Duodenal mucosa (tissue), 2 donors: ENCODE measurements around the gene NEUROD6.

Experiments
- H3K27ac ChIP-seq: one replicate; pipeline ENCODE4 v1.7.0; 2013; ENCODE audit warnings: low read depth, low read length
- H3K27me3 ChIP-seq, 2 donors: one replicate each; pipeline ENCODE4 v1.7.0; 2013; ENCODE audit warnings: low read length in 2 of 2, control low read depth in 1 of 2; ENCODE audit not compliant: insufficient read depth in 2 of 2, control insufficient read depth in 1 of 2
- H3K36me3 ChIP-seq, 2 donors: one replicate each; pipeline ENCODE4 v1.7.0; 2013; ENCODE audit warnings: low read length in 2 of 2, control low read depth in 1 of 2; ENCODE audit not compliant: insufficient read depth in 2 of 2, control insufficient read depth in 1 of 2
- H3K4me1 ChIP-seq, 2 donors: one replicate each; pipeline ENCODE4 v1.7.0; 2013; ENCODE audit warnings: low read length in 2 of 2, control low read depth in 1 of 2; ENCODE audit not compliant: insufficient read depth in 2 of 2, control insufficient read depth in 1 of 2
- H3K4me3 ChIP-seq, 2 donors: one replicate each; pipeline ENCODE4 v1.7.0; 2013; ENCODE audit warnings: low read length in 2 of 2, low read depth in 1 of 2
- H3K9ac ChIP-seq, 2 donors: one replicate each; pipeline ENCODE4 v1.7.0; 2013; ENCODE audit warnings: low read length in 2 of 2, low read depth in 1 of 2
- H3K9me3 ChIP-seq, 2 donors: one replicate each; pipeline ENCODE4 v1.7.0; 2013; ENCODE audit warnings: low read length in 2 of 2, control low read depth in 1 of 2; ENCODE audit not compliant: control insufficient read depth in 1 of 2

The NEUROD6 gene

DNA sequence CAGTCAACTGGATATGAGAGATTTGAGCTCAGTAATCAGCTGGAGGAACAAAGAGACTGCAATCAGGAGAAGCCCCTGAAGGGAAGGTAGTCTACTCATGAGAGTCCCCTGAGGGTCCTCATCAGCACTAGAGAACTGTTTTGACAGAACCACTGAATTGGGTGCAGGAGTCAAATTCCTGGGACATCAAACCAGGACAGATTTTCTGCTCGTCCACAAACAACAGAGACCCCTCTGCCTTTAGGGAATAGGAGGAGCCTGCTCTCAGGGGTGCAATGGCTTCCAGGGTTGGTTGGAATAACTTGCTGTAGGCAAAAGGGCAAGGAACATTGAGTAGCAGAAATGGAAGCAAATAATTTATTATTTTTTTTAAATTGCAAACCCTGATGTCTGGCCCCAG, 21.9 kb upstream of the NEUROD6 start:
- Histone ChIP-seq H3K4me3 (no peak overlapping the region), H3K27ac (no peak overlapping the region), H3K9ac (no peak overlapping the region), H3K9me3 (no peaks in the 10 kb centered on the region), H3K36me3 (no peaks in the 10 kb centered on the region), H3K27me3 (no peaks in the 10 kb centered on the region), H3K4me1 (peaks cover 0 to 11% of the 10 kb centered on the region in 2 donors)

GRCh38 chr7:31358467-31358866, 17.9 kb upstream of the NEUROD6 start:
- Histone ChIP-seq H3K27ac (no peak overlapping the region), H3K27me3 (no peaks in the 10 kb centered on the region), H3K4me3 (no peak overlapping the region), H3K9ac (no peak overlapping the region), H3K9me3 (no peaks in the 10 kb centered on the region), H3K36me3 (no peaks in the 10 kb centered on the region), H3K4me1 (no peaks in the 10 kb centered on the region)

DNA sequence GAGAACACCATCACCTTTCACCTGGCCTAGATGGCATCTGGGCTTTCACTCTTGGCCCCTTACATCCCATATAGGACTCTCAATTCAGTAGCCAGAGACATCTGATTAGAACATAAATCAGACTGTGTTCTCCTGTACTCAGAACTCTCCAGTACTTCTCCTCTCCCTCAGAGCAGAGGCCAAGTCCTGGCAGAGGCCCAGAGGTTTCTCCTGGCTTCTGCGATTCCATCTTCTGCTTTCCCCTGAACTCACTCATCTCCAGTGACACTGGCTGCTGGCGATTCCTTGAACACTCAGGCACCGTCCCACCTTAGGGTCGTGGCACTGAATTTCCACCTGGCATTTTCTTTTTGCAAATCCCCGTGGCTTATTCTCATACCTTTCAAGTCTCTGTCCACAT, 4.9 kb upstream of the NEUROD6 start:
- Histone ChIP-seq H3K4me3 (no peak overlapping the region), H3K27me3 (peaks cover 0 to 3% of the 10 kb centered on the region in 2 donors), H3K9ac (no peak overlapping the region), H3K27ac (no peak overlapping the region), H3K9me3 (no peaks in the 10 kb centered on the region), H3K4me1 (no peaks in the 10 kb centered on the region), H3K36me3 (no peaks in the 10 kb centered on the region)

DNA sequence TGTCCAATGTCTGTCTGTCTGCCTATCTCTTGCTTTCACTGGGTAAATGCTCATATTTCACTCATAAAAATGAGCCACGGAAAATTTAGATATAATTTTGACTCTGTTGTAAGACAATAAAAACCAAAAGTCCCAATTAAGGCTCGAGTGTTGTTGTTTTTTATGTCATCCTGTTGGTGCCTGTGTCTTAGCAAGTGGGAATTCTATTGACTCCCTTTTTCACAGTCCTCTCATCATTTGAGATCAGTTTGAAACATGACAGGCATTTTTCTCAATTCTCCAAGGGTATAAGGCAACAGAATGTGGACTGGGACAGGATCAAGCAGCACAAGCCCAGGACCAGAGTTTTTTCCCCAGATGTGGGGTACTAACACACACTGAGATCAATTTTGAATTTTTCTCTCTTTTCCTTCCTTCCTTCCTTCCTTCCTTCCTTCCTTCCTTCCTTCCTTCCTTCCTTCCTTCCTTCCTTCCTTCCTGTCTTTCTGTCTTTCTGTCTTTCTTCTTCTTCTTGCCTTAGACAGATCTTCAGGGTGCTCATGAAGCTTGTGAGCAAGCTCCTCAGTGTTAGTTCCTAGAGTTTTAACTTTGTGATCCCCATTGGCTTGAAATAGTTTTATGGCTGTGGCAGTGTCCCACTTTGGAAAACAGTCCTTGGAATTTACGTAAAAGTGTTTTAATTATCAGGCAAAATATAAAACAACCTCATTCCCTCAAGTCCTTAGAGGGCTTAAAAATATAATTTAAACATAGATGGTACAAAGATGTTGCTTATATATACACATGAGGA, 3.2 kb upstream of the NEUROD6 start:
- Histone ChIP-seq H3K27ac (no peak overlapping the region), H3K9ac (no peak overlapping the region), H3K36me3 (no peaks in the 10 kb centered on the region), H3K4me1 (no peaks in the 10 kb centered on the region), H3K27me3 (peaks cover 0 to 3% of the 10 kb centered on the region in 2 donors), H3K4me3 (no peak overlapping the region), H3K9me3 (no peaks in the 10 kb centered on the region)

GRCh38 chr7:31341141-31341540, 615 bp upstream of the NEUROD6 start:
- H3K4me1 ChIP-seq: no peaks in the 10 kb centered on the region

DNA sequence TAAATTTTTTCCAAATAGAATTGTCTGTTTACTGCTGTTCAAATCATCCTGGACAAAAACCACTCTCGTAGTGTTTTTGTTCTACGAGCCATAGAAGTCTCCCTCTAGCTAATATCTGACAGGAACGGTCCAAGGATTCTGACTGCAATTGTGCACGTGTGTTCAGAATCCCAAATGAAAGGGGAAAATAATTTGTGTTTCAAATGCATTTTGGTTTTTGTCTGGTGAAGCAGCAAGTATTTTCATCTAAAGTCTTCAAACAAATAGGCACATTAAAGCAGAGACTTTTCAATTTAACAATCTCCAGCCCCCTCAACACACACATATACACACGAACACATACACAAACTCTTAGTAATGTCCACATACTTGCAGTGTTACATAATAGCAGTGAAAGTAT, 475 bp downstream of the NEUROD6 start:
- H3K9me3 ChIP-seq: no peaks in the 10 kb centered on the region
- no peak overlapping the region for H3K9ac ChIP-seq
- H3K27me3 ChIP-seq: peaks cover 0 to 9% of the 10 kb centered on the region in 2 donors
- H3K4me3 ChIP-seq: no peak overlapping the region
- no peak overlapping the region for H3K27ac ChIP-seq
- H3K4me1 ChIP-seq: no peaks in the 10 kb centered on the region
- H3K36me3 ChIP-seq: no peaks in the 10 kb centered on the region

More at GRCh38 chr7:31341141-31341540, 615 bp upstream of the NEUROD6 start:
- no peak overlapping the region for H3K9ac ChIP-seq
- H3K36me3 ChIP-seq: no peaks in the 10 kb centered on the region
- H3K9me3 ChIP-seq: no peaks in the 10 kb centered on the region
- peaks cover 0 to 9% of the 10 kb centered on the region in 2 donors for H3K27me3 ChIP-seq
- H3K27ac ChIP-seq: no peak overlapping the region
- no peak overlapping the region for H3K4me3 ChIP-seq

DNA sequence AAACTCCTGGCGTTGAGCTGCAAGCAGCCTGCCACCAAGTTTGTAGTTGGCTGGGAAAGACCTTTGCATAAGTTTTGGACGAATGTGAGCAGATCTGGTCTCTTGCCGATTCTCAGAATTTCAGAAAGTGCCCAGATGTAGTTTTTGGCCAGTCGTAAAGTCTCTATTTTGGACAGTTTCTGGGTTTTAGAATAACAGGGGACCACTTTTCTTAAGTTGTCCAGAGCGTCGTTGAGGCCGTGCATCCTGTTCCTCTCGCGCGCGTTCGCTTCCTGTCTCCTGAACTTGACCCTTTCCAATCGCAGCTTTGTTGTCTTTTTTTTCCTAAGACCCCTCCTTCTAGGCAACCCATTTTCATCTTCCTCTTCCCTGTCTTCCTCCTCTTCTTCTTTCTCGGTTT, 1.8 kb downstream of the NEUROD6 start:
- no peak overlapping the region for H3K4me3 ChIP-seq
- no peaks in the 10 kb centered on the region for H3K4me1 ChIP-seq
- H3K9ac ChIP-seq: no peak overlapping the region
- H3K27me3 ChIP-seq: peaks cover 0 to 9% of the 10 kb centered on the region in 2 donors
- no peaks in the 10 kb centered on the region for H3K9me3 ChIP-seq
- H3K36me3 ChIP-seq: no peaks in the 10 kb centered on the region
- no peak overlapping the region for H3K27ac ChIP-seq

- peak overlapping the region; percentile 60 to 61 for H3K4me3 ChIP-seq
- H3K9me3 ChIP-seq: no peaks in the 10 kb centered on the region
- peaks cover 0 to 9% of the 10 kb centered on the region in 2 donors for H3K27me3 ChIP-seq
- H3K27ac ChIP-seq: no peak overlapping the region
- H3K4me1 ChIP-seq: no peaks in the 10 kb centered on the region
- H3K36me3 ChIP-seq: no peaks in the 10 kb centered on the region
- H3K9ac ChIP-seq: no peak overlapping the region
Measured at GRCh38 chr7:31337002-31337565, 3.4 kb downstream of the NEUROD6 start.

DNA sequence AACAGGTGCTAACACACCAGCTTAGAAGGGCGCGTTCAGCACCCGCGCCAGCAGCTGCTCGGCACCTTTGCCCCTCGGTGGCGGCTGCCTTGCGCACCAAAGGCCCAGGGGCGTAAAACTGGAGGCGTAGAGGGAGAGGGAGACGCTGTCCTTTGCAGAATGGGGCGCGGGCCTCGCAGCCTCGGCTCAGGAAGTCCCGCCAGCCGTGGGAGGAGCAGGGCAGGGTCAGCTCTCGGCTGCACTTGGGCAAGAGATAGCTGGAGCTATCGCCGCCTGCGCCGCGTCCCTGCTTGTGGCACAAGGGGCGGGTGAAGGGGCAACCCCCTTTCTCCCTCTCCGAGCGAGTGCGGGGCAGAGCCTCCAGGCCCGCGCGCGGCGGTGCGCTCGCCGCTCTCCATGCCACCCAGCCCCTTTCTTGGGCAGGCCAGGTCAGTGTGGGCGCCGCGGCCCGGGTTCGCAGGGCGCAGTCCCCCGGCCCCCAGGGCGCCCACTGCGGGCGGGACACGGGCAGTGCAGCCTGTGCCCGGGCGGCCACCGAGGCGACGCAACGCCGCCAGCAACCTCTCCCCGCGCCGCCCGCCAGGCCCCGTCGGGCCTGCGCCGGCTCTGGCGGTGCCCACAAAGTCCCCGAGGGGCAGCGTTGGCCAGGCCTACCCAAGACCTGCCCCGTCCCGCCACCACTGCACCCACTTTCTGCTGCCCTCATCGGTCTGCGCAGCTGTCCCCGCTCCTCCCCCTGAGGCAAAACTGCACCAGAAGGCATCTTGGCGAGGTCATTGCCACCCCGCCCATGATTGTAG, 4.1 kb downstream of the NEUROD6 start:
- peak overlapping the region in 1 of 2 donors; percentile 25 for H3K9ac ChIP-seq
- no peak overlapping the region for H3K27ac ChIP-seq
- peak overlapping the region; percentile 60 to 61 for H3K4me3 ChIP-seq
- no peaks in the 10 kb centered on the region for H3K4me1 ChIP-seq
- no peaks in the 10 kb centered on the region for H3K9me3 ChIP-seq
- H3K27me3 ChIP-seq: peaks cover 0 to 9% of the 10 kb centered on the region in 2 donors
- no peaks in the 10 kb centered on the region for H3K36me3 ChIP-seq

DNA sequence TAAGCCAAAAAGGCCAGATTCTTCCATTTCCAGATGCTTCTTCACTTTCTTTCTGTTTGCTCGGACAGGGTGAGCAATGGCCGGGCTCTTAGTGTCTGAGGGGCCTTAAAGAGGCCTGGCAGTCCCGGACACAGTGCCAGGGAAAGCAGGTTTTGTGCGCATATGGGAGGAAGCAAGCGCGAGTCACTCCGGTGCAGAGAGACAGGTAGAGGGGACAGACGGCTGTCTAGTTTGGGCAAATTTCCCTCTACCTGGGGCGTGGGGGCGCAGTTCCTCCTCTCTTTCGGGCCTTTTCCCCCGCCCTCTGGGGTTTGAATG, 4.7 kb downstream of the NEUROD6 start:
- Histone ChIP-seq H3K27me3 (peaks cover 0 to 9% of the 10 kb centered on the region in 2 donors), H3K9me3 (no peaks in the 10 kb centered on the region), H3K4me1 (no peaks in the 10 kb centered on the region), H3K27ac (no peak overlapping the region), H3K9ac (peak overlapping the region in 1 of 2 donors; percentile 25), H3K4me3 (peak overlapping the region; percentile 60 to 61), H3K36me3 (no peaks in the 10 kb centered on the region)
